ENCODE results near the gene DRC3. TPM values are rescaled to one million over a fixed set of nuclear protein-coding genes. Genes with fewer than 3 reads are reported as not detected.

DRC3 gene
- total RNA-seq, 2 donors from 2014 or later = 2.0 to 2.6 TPM

DNA sequence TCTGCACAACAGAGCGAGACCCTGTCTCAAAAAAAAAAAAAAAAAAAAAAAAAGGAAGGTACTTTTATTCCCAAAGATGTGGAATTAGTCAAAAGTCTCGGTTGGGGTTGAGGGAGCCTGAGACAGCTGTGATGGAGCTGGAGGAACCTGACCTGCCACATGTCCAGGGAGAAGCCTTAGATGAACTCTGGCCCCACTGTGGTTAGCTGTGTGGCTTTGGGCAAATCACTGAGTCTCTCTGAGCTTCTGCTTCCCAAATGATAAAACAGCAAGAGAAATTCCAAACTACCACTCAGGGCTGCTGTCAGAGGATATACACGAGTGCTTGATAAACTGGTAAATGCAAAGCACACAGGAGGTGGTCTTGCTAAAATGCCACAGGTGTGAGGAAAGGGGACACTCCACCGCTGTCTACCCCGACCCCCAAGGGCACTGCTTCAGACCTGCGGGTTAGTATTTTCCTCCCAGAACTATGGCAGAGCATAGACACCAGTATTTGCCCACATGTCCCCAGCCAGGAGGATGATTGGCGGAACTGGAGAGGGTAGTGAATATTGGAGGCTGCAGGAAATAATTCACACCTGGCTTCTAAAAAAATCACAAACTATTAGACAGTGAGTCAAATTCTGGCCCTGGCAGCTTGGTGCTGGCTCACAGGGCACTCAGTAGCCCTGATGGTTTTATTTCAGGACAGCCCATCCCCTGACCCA lies 14.7 kb downstream of the DRC3 start:
- Histone ChIP-seq H3K9me3 (ENCODE audit: control insufficient read depth, low read length) (no peaks in the 10 kb centered on the region), H3K27ac (ENCODE audit: low read depth, low read length) (no peak overlapping the region), H3K27me3 (ENCODE audit: control insufficient read depth, insufficient read depth, low read length, poor library complexity, severe bottlenecking) (no peaks in the 10 kb centered on the region), H3K4me1 (ENCODE audit: control insufficient read depth, insufficient read depth, low read length) (no peaks in the 10 kb centered on the region), H3K9ac (ENCODE audit: extremely low read depth, low read length, poor library complexity, severe bottlenecking) (no peak overlapping the region), H3K4me3 (ENCODE audit: low read length) (no peak overlapping the region), H3K36me3 (ENCODE audit: control insufficient read depth, insufficient read depth, low read length) (no peaks in the 10 kb centered on the region)
- peak; percentile 46 for DNase-seq
- Mint-ChIP-seq H3K27me3 (ENCODE audit: insufficient read depth) (no peaks in the 10 kb centered on the region), H3K9me3 (no peaks in the 10 kb centered on the region), H3K4me3 (no peak overlapping the region), H3K27ac (no peak overlapping the region), H3K4me1 (peaks cover 6% of the 10 kb centered on the region), H3K36me3 (ENCODE audit: low read depth) (no peaks in the 10 kb centered on the region)
- WGBS, 2 experiments (ENCODE audit: insufficient coverage in 1 of 2, insufficient read length in 1 of 2) = 85 to 86% methylated on average over 5 to 6 of the region's 7 CpGs
- TF ChIP-seq, protein P1, sequence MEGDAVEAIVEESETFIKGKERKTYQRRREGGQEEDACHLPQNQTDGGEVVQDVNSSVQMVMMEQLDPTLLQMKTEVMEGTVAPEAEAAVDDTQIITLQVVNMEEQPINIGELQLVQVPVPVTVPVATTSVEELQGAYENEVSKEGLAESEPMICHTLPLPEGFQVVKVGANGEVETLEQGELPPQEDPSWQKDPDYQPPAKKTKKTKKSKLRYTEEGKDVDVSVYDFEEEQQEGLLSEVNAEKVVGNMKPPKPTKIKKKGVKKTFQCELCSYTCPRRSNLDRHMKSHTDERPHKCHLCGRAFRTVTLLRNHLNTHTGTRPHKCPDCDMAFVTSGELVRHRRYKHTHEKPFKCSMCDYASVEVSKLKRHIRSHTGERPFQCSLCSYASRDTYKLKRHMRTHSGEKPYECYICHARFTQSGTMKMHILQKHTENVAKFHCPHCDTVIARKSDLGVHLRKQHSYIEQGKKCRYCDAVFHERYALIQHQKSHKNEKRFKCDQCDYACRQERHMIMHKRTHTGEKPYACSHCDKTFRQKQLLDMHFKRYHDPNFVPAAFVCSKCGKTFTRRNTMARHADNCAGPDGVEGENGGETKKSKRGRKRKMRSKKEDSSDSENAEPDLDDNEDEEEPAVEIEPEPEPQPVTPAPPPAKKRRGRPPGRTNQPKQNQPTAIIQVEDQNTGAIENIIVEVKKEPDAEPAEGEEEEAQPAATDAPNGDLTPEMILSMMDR (conservative IDR thresholded peaks at IDR 0.05) = no peak

DNA sequence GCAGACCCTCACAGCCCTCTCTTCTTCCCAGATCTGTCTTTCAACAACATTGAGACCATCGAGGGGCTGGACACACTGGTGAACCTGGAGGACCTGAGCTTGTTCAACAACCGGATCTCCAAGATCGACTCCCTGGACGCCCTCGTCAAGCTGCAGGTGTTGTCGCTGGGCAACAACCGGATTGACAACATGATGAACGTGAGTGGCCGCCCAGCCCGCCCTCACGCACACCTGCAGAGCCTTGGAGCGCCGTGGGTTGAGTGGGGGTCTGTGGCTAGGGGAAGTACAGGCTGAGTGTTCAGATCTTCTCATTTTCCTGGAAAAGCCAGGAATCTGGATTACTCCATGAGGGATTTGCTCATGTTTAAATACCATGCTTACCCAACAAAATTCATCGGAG lies 15.2 kb downstream of the DRC3 start:
- Mint-ChIP-seq H3K4me3 (no peak overlapping the region), H3K36me3 (ENCODE audit: low read depth) (no peaks in the 10 kb centered on the region), H3K27ac (no peak overlapping the region), H3K9me3 (no peaks in the 10 kb centered on the region), H3K27me3 (ENCODE audit: insufficient read depth) (no peaks in the 10 kb centered on the region), H3K4me1 (peaks cover 6% of the 10 kb centered on the region)
- H3K27ac ChIP-seq (ENCODE audit: low read depth, low read length) = no peak overlapping the region
- no peaks in the 10 kb centered on the region for H3K36me3 ChIP-seq (ENCODE audit: control insufficient read depth, insufficient read depth, low read length)
- no peak overlapping the region for H3K9ac ChIP-seq (ENCODE audit: extremely low read depth, low read length, poor library complexity, severe bottlenecking)
- no peaks in the 10 kb centered on the region for H3K4me1 ChIP-seq (ENCODE audit: control insufficient read depth, insufficient read depth, low read length)
- H3K27me3 ChIP-seq (ENCODE audit: control insufficient read depth, insufficient read depth, low read length, poor library complexity, severe bottlenecking) = no peaks in the 10 kb centered on the region
- peak; percentile 50 for DNase-seq
- 92 to 94% methylated on average over 12 to 14 of the region's 14 CpGs for WGBS, 2 experiments (ENCODE audit: insufficient coverage in 1 of 2, insufficient read length in 1 of 2)
- no peaks in the 10 kb centered on the region for H3K9me3 ChIP-seq (ENCODE audit: control insufficient read depth, low read length)
- TF ChIP-seq, protein P1 (conservative IDR thresholded peaks at IDR 0.05) = no peak
- no peak overlapping the region for H3K4me3 ChIP-seq (ENCODE audit: low read length)

DNA sequence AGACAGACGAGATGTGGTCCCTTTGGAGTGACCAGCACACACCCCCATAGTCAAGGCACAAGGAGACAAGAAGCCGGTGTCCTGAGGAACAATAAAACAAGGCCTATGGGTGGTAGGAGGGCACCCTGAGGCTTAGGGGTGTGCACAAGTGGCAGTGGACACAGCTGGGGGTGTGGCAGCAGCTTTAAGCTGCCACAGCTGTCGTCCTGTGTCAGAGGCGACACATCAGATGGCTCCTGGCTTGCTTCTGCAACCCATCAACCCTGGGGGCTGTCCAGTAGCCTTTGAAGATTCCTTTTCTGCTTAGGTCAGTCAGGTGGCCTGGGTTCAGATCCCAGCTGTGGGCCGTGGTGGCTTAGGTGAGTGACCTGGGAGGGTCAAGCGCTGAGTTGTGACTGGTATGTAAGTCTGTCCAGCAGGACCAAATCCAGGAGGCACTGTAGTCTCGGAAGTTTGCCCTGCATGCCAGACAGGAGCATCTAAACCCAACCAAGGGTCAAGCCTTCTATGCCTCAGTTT lies 15.8 kb downstream of the DRC3 start:
- H3K27ac ChIP-seq (ENCODE audit: low read depth, low read length) = no peak overlapping the region
- no peaks in the 10 kb centered on the region for H3K36me3 Mint-ChIP-seq (ENCODE audit: low read depth)
- peaks cover 2% of the 10 kb centered on the region for H3K27me3 Mint-ChIP-seq (ENCODE audit: insufficient read depth)
- no peak overlapping the region for H3K9ac ChIP-seq (ENCODE audit: extremely low read depth, low read length, poor library complexity, severe bottlenecking)
- no peaks in the 10 kb centered on the region for H3K4me1 ChIP-seq (ENCODE audit: control insufficient read depth, insufficient read depth, low read length)
- H3K27ac Mint-ChIP-seq = no peak overlapping the region
- WGBS, 2 experiments (ENCODE audit: insufficient coverage in 1 of 2, insufficient read length in 1 of 2) = 91 to 92% methylated on average over 5 to 7 of the region's 7 CpGs
- TF ChIP-seq, protein P1 (conservative IDR thresholded peaks at IDR 0.05) = no peak
- H3K4me3 Mint-ChIP-seq = no peak overlapping the region
- no peak overlapping the region for H3K4me3 ChIP-seq (ENCODE audit: low read length)
- H3K9me3 Mint-ChIP-seq = no peaks in the 10 kb centered on the region
- no peaks in the 10 kb centered on the region for H3K9me3 ChIP-seq (ENCODE audit: control insufficient read depth, low read length)
- peaks cover 6% of the 10 kb centered on the region for H3K4me1 Mint-ChIP-seq
- DNase-seq = peak; percentile 40
- no peaks in the 10 kb centered on the region for H3K36me3 ChIP-seq (ENCODE audit: control insufficient read depth, insufficient read depth, low read length)
- no peaks in the 10 kb centered on the region for H3K27me3 ChIP-seq (ENCODE audit: control insufficient read depth, insufficient read depth, low read length, poor library complexity, severe bottlenecking)
